GM10266 (cell line): ENCODE measurements around the gene ASIC4.
A peak's percentile ranks its signal among the peaks of the same experiment; 100 is the strongest.

Experiments used
- DNase-seq: peaks from one replicate; pipeline ENCODE4 v3.0.0; 2012; ENCODE audit errors: extremely low spot score
- TF ChIP-seq, protein P1 (sequence below): IDR thresholded peaks from 2 replicates; pipeline ENCODE4 v1.5.1; 2012; ENCODE audit warnings: mild to moderate bottlenecking, low read depth; ENCODE audit not compliant: control insufficient read depth, insufficient read depth; ENCODE audit errors: missing control alignments

Gene ASIC4

DNA sequence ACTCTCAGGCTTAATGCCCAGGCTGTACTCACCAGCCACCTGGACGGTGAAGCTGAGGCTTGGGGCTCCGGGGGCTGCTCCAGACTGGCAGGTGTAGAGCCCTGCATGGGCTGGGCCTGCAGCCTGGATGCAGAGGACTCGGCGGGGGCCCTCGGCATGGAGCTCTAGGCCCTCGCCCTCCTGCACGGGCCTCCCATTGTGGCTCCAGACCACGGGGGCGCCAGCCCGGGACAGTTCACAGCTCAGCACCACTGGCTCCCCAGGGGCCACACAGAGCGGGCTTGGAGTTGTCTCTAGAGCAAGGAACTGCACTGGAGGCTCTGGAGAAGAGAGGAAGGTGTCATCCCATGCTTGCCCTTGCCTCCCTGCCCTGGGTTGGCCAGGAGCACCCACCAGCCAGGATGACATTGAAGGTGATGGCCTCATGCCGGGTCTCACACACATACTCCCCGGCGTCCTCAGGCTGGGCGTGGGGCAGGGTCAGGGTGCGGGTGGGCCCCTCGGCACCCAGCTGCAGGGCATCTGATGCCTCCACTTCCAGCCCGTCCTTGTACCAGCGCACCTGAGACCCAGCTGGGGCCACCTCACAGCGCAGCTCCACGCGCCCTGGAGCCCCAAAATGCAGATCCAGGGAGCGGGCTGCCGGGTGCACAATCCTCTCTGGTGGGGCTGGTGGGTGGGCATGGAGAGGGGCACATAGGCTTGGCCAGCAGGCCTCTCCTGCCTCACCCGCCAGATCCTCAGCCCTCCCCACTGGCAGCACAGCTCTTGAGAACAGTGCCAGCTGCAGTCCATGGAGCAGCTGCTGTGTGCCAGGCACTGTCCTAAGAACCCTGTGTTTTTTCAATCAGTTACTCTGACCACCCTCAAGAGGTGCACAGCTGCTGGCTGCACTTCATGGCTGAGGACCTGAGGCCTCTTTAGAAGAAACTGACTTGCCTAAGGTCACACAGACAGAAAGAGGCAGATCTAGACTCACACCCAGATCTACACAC is 43.8 kb downstream of the ASIC4 start:
- TF ChIP-seq, protein P1, sequence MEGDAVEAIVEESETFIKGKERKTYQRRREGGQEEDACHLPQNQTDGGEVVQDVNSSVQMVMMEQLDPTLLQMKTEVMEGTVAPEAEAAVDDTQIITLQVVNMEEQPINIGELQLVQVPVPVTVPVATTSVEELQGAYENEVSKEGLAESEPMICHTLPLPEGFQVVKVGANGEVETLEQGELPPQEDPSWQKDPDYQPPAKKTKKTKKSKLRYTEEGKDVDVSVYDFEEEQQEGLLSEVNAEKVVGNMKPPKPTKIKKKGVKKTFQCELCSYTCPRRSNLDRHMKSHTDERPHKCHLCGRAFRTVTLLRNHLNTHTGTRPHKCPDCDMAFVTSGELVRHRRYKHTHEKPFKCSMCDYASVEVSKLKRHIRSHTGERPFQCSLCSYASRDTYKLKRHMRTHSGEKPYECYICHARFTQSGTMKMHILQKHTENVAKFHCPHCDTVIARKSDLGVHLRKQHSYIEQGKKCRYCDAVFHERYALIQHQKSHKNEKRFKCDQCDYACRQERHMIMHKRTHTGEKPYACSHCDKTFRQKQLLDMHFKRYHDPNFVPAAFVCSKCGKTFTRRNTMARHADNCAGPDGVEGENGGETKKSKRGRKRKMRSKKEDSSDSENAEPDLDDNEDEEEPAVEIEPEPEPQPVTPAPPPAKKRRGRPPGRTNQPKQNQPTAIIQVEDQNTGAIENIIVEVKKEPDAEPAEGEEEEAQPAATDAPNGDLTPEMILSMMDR: no peak
- DNase-seq: no peak

DNA sequence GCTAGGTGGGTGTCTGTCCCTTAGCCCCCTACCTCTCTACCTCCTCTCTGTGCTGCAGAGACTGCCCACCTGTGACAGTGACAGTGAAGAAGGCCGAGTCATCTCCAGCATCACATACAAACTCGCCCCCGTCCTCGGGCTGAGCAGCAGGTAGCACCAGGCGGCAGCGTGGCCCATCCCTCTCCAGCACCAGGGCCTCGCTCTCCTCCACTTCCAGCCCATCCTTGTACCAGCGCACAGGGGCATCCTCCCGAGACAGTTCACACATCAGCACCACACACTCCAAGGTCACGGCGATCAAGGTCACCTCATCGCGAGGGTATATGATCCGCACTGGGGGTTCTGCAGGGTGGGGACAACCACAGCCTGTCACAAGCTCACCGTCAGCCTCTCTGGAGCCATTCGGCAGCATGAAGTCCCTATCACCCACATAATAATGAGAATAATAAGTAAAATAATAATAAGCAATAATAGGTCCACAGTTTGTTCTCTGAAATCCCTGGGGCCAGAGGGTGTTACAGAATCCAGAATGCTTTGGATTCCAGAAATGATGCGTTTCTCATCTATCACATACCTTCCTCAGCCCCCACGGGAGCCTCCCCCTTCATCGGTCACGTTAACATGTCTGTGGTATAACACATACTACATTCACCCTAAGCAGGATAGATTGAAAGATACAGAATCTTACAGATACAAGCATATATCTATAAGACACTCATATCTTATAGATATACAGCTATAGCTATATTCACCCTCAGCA is 45.1 kb downstream of the ASIC4 start:
- TF ChIP-seq, protein P1: no peak
- no peak for DNase-seq

DNA sequence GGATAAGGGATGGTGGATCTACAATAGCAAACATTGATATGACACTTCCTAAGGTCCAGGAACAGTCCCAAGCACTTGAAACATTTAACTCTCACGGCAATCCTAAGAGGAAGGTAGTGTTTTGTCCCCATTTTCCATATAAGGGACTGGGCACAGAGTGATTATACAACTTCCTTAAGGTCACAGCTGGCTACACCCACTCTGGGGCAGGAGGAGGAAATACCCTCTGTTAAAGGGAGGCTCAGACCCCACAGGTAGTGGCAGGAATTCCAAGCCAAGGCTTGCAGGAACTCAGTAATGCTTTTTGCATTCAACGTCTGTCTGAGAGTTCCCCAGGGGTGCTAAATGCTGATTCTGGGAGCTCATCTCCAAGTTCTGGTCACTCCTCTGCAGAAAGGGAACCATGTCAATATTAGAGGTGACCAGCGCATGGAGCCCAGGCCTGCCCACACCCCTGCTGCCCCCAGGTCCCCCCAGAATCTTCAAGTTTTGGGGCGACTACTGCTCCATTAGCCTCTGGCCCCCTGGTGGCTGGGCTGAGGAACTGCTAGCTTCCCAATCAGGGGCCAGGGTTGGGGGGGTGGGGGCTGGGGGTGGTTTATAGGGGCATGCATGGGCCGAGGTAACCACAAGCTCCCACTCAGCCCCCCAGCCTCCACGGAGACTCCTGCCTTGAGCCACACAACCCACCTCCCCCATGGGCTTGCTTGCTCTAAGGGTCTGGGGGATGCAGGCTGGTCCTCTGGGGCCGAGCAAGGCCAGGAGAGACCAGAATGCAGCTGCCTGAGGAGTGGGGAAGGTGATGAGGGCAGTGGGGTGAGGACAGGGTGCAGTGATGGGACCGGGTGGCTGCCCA is 46.0 kb downstream of the ASIC4 start:
- TF ChIP-seq, protein P1: peak; percentile 54
- peak; percentile 77 for DNase-seq

DNA sequence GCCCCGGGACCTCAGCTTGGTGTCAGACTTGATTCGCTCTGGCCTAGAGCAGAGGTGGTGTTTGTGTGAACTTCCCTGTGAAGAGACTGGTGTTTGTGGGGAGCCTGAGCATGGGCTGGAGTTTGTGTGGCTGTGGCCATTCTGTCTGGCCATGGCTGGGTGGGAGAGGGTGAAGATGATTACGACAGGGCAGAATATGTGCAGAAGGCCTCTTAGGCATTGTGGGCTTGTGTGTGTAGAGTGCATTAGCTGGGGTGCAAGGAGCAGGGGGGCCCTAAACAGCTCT is 46.6 kb downstream of the ASIC4 start:
- TF ChIP-seq, protein P1: no peak

DNA sequence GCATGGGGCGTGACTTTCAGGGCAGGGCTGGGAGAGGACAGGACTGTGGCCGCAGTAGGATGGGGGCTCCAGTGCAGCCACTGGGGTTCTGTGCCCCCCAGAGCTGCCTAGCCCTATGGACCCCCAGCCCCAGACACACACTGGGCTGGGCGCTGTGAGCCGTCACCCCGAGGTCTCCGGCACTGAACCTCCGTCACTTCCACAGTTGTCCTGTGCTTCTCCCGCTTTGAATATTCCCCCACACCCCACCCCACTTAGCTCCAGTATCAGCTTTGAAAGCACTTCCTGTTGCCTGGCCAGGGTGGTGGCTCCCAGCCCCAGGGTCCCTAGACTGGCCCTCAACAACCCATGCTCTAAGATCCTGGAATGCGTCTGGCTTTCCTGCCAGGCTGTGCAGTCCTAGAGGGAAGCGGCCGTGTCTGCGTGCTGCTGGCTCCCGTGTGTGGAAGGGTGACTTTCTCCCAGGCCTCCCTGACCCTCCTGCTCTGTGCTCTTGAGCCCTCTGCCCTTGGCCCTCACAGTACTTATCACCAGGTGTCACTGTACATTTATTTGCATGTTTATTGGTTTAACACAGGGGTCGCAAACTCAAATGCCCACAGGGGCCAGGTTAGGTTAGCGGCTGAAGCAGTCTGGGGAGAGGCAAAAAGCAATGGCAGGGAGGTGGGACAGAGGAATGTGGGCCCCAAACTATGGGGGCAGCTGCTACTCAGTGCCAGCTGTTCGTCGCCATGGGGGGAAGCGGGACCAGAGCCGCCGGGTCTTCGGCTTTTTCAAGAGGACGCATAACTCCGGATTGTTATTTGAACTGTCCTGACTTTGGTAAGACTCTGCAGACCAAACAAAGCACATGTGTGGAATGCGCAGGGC is 47.1 kb downstream of the ASIC4 start:
- TF ChIP-seq, protein P1: no peak
- DNase-seq: no peak

More for the DNA sequence above, 46.6 kb downstream of the ASIC4 start:
- DNase-seq: no peak

DNA sequence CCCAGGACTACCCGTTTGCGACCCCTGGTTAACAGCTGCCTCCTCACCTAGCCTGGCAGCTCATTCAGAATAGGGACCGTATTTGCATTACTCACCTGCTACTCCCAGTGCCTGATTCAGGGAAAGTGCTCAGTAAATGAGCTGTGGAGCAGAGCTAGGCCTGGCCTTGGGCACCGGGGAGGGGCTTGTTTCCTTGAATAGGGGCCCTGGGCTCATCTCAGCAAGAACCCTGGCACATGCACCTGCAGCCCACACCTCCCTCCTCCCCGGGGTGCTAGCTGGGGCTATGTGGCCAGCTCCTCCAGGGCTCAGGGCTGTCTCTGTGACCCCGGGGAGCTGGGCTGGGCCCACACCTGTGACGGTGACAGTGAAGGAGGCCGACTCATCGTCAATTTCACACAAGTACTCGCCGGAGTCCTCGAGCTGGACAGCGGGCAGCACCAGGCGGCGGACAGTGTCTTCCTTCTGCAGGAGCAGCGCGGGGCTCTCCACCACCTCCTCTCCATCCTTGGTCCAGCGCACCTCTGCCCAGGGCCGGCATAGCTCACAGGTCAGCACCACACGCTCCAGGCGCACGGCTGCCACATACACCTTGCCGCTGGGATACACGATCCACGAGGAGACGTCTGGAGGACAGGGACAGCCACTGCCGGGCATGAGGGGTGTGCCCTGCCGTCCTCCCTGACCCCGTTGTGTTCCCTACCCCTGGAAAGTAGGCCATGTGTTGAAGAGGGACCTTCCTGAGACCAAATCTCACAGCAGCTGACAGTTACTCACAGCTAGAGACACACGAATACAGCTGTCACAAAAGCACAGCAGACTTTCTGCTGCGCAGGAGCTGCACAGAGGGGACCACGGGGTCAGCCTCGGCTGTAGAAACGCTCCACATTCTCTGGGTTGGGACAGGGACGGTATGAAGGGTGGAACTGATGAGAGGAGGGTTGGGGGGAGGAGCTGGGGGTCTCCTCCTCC is 48.1 kb downstream of the ASIC4 start:
- TF ChIP-seq, protein P1: no peak
- no peak for DNase-seq
